Effector memory CD4-positive, alpha-beta T cell (primary cell): ENCODE data around the gene VWA3A.

Experiments
- DNase-seq, 3 donors: peaks; one replicate each; pipeline ENCODE4 v3.0.0-alpha.2; 2020
- H3K27ac ChIP-seq: 2 replicates; pipeline ENCODE4 v1.7.0; 2013; ENCODE audit warnings: mild to moderate bottlenecking, low read length, moderate library complexity; ENCODE audit not compliant: insufficient read depth, poor library complexity, severe bottlenecking
- H3K27me3 ChIP-seq: replicated peaks from 2 replicates; pipeline ENCODE4 v1.7.0; 2013; ENCODE audit warnings: mild to moderate bottlenecking, low read length; ENCODE audit not compliant: insufficient read depth, control insufficient read depth, poor library complexity, severe bottlenecking
- H3K36me3 ChIP-seq: 2 replicates; pipeline ENCODE4 v1.7.0; 2013; ENCODE audit warnings: mild to moderate bottlenecking, low read length, moderate library complexity; ENCODE audit not compliant: control insufficient read depth, insufficient read depth
- H3K4me1 ChIP-seq: 2 replicates; pipeline ENCODE4 v1.7.0; 2013; ENCODE audit warnings: low read length, mild to moderate bottlenecking; ENCODE audit not compliant: control insufficient read depth, insufficient read depth, poor library complexity, severe bottlenecking
- H3K4me3 ChIP-seq: 2 replicates; pipeline ENCODE4 v1.7.0; 2013; ENCODE audit warnings: low read length, low read depth, mild to moderate bottlenecking; ENCODE audit not compliant: insufficient read depth, poor library complexity, severe bottlenecking
- H3K9me3 ChIP-seq: 2 replicates; pipeline ENCODE4 v1.7.0; 2013; ENCODE audit warnings: mild to moderate bottlenecking, low read length, moderate library complexity; ENCODE audit not compliant: control insufficient read depth

The VWA3A gene

DNA sequence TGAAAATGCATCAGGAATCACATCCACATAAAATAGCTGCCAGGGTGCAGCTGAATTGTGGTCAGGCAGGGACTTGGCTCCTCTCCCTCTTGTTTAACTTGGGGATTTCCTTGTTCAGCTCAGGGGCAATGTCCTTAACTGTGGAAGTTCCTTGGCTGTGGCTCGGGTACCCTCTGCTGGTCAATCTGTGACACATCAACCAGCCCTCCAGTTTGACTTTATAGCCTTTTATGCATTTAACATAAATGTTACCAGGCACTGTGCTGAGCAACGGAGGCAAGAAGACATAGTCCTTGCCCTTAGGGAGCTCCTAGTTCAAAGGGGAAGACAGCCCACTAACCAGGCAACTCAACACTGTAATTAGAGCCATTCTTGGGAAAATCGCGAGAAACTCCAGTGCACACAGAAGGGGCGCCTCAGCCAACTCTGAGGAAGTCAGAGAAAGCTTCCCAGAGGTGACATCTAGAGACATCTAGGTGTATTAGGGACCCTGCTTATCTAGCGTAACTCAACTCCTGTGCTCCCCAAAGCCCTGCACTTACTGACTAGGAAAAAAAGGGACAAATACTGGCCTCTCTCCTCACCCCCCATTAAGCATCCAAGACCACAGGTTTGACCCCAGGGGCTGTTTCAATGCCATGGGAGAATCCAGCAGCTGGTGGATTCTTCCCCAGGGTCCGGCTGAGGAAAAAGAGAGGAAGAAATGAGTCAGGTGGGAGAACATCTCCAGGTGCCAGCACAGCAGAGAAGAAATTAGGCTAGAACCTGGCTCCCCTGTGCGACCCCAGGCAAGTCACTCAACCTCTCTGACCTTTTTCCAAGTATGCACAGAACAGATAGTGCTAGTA lies 96.5 kb downstream of the VWA3A start:
- Histone ChIP-seq H3K27me3 (no peaks in the 10 kb centered on the region), H3K36me3 (no peaks in the 10 kb centered on the region), H3K9me3 (no peaks in the 10 kb centered on the region), H3K4me3 (peak overlapping the region; percentile 49), H3K27ac (peak overlapping the region; percentile 99), H3K4me1 (peaks cover 42% of the 10 kb centered on the region)
- DNase-seq = peak; percentile 44 to 60 (median 55)

GRCh38 chr16:22189473-22190080 lies 97.2 kb downstream of the VWA3A start:
- Histone ChIP-seq H3K27ac (peak overlapping the region; percentile 99), H3K9me3 (no peaks in the 10 kb centered on the region)
- peak in 1 of 3 donors; percentile 13 for DNase-seq

GRCh38 chr16:22190081-22190775 lies 97.9 kb downstream of the VWA3A start:
- Histone ChIP-seq H3K36me3 (no peaks in the 10 kb centered on the region), H3K4me1 (peaks cover 45% of the 10 kb centered on the region), H3K27ac (peak overlapping the region; percentile 99), H3K9me3 (no peaks in the 10 kb centered on the region), H3K27me3 (no peaks in the 10 kb centered on the region), H3K4me3 (peak overlapping the region; percentile 49)
- DNase-seq = peak; percentile 91 to 92 (median 92)

More at GRCh38 chr16:22189473-22190080, 97.2 kb downstream of the VWA3A start:
- Histone ChIP-seq H3K36me3 (no peaks in the 10 kb centered on the region), H3K4me3 (peak overlapping the region; percentile 49), H3K27me3 (no peaks in the 10 kb centered on the region), H3K4me1 (peaks cover 42% of the 10 kb centered on the region)

- Histone ChIP-seq H3K9me3 (no peaks in the 10 kb centered on the region), H3K27ac (peak overlapping the region; percentile 99), H3K4me3 (peak overlapping the region; percentile 49), H3K4me1 (peaks cover 50% of the 10 kb centered on the region), H3K36me3 (no peaks in the 10 kb centered on the region), H3K27me3 (no peaks in the 10 kb centered on the region)
- DNase-seq = peak; percentile 99 to 100 (median 99)
Observed at GRCh38 chr16:22190776-22191531, 98.6 kb downstream of the VWA3A start.

GRCh38 chr16:22191532-22192260 lies 99.4 kb downstream of the VWA3A start:
- H3K4me1 ChIP-seq = peaks cover 53% of the 10 kb centered on the region

DNA sequence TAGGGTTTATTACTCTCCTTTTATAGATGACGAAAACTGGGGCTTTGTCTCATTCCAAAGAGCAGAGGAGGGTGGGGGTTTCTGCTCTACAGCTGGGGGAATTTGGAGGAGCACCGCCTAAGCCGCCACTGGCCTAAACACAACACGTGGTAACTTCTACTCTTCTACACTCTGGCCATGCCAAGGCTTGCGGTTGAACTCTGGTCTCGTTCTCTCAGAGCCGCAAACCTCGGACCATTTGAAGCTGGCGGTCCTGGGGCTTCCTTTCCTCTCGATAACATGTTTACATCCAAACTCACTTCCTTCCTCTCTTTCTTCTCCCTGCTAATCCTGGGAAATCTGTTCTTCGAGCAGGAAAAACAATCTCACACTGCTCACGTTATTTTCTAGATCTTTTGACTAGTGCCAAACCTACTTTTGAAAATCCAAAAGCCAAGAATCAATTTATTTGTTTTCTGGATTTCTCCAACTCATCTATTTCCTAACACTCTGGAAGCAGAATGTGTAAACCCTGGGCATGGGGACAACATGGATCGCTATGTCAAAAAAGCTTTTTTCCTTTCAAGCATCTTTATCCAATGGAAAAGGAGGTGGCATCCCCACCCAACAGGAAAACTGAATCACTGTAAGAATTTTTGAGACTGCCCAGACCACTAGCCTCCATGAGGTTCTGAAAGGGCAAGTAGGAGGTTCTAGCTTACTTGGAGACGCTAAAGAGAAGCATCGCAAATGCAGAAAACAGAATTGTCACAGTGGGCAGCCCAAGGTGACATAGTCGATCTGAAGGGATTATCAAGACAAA lies 100.1 kb downstream of the VWA3A start:
- peak overlapping the region; percentile 99 for H3K27ac ChIP-seq
- H3K4me3 ChIP-seq = peak overlapping the region; percentile 49
- H3K36me3 ChIP-seq = no peaks in the 10 kb centered on the region
- peak; percentile 83 to 88 (median 85) for DNase-seq
- no peaks in the 10 kb centered on the region for H3K27me3 ChIP-seq
- no peaks in the 10 kb centered on the region for H3K9me3 ChIP-seq
- H3K4me1 ChIP-seq = peaks cover 53% of the 10 kb centered on the region

More at GRCh38 chr16:22191532-22192260, 99.4 kb downstream of the VWA3A start:
- Histone ChIP-seq H3K27me3 (no peaks in the 10 kb centered on the region), H3K4me3 (peak overlapping the region; percentile 49), H3K36me3 (no peaks in the 10 kb centered on the region), H3K9me3 (no peaks in the 10 kb centered on the region), H3K27ac (peak overlapping the region; percentile 99)
- DNase-seq = peak in 1 of 3 donors; percentile 25

GRCh38 chr16:22193063-22193411 lies 100.7 kb downstream of the VWA3A start:
- Histone ChIP-seq H3K36me3 (no peaks in the 10 kb centered on the region), H3K4me3 (no peak overlapping the region), H3K27me3 (no peaks in the 10 kb centered on the region), H3K9me3 (no peaks in the 10 kb centered on the region), H3K4me1 (peaks cover 50% of the 10 kb centered on the region), H3K27ac (peak overlapping the region; percentile 99)
- no peak for DNase-seq

- H3K27me3 ChIP-seq = no peaks in the 10 kb centered on the region
- no peaks in the 10 kb centered on the region for H3K9me3 ChIP-seq
- peak overlapping the region; percentile 71 for H3K27ac ChIP-seq
- peaks cover 34% of the 10 kb centered on the region for H3K4me1 ChIP-seq
- DNase-seq = peak in 2 of 3 donors; percentile 13 to 23
- H3K36me3 ChIP-seq = no peaks in the 10 kb centered on the region
- no peak overlapping the region for H3K4me3 ChIP-seq
Observed at GRCh38 chr16:22194707-22195444, 102.5 kb downstream of the VWA3A start.
